Activated naive CD8-positive, alpha-beta T cell treated with anti-CD3 and anti-CD28 coated beads for 36 hours (primary cell): ENCODE data around the gene EIF3I. TPM values are rescaled to one million over a fixed set of nuclear protein-coding genes. Genes with fewer than 3 reads are reported as not detected.

Source experiments
- DNase-seq: peaks from one replicate; pipeline ENCODE4 v3.0.0; 2021
- H3K27ac Mint-ChIP-seq: one replicate; pipeline ENCODE4 v1.8.0; 2022; ENCODE audit warnings: mild to moderate bottlenecking, moderate library complexity, mixed read lengths
- H3K27me3 Mint-ChIP-seq: one replicate; pipeline ENCODE4 v1.8.0; 2022; ENCODE audit warnings: mild to moderate bottlenecking, mixed read lengths
- H3K36me3 Mint-ChIP-seq: one replicate; pipeline ENCODE4 v1.8.0; 2021; ENCODE audit warnings: mild to moderate bottlenecking, mixed read lengths
- H3K4me1 Mint-ChIP-seq: one replicate; pipeline ENCODE4 v1.8.0; 2021; ENCODE audit warnings: mixed read lengths
- H3K4me3 Mint-ChIP-seq: one replicate; pipeline ENCODE4 v1.8.0; 2022; ENCODE audit warnings: mild to moderate bottlenecking, moderate library complexity, mixed read lengths
- H3K9me3 Mint-ChIP-seq: one replicate; pipeline ENCODE4 v1.8.0; 2022; ENCODE audit warnings: mixed read lengths
- total RNA-seq, 2 experiments: library from RNA; stranded (reverse); gene quantifications; one replicate each; pipeline ENCODE4 v1.2.3, GENCODE V29; 2021

The EIF3I gene
- total RNA-seq, 2 experiments from 2014 or later = 366 to 389 TPM

- Mint-ChIP-seq H3K36me3 (peaks cover 54% of the 10 kb centered on the region), H3K27me3 (no peaks in the 10 kb centered on the region), H3K27ac (no peak overlapping the region)
Measured at GRCh38 chr1:32192220-32192948, 29.8 kb upstream of the EIF3I start.

GRCh38 chr1:32194984-32195383 lies 27.2 kb upstream of the EIF3I start:
- Mint-ChIP-seq H3K9me3 (no peaks in the 10 kb centered on the region), H3K4me1 (peaks cover 36% of the 10 kb centered on the region), H3K27ac (no peak overlapping the region), H3K27me3 (no peaks in the 10 kb centered on the region), H3K4me3 (no peak overlapping the region), H3K36me3 (peaks cover 50% of the 10 kb centered on the region)
- no peak for DNase-seq

More at GRCh38 chr1:32192220-32192948, 29.8 kb upstream of the EIF3I start:
- Mint-ChIP-seq H3K4me3 (no peak overlapping the region), H3K4me1 (peaks cover 34% of the 10 kb centered on the region), H3K9me3 (no peaks in the 10 kb centered on the region)
- no peak for DNase-seq

- Mint-ChIP-seq H3K36me3 (peaks cover 48% of the 10 kb centered on the region), H3K9me3 (no peaks in the 10 kb centered on the region), H3K27me3 (no peaks in the 10 kb centered on the region), H3K4me1 (peaks cover 40% of the 10 kb centered on the region), H3K27ac (no peak overlapping the region), H3K4me3 (no peak overlapping the region)
- no peak for DNase-seq
Measured at GRCh38 chr1:32195531-32195930, 26.7 kb upstream of the EIF3I start.

- Mint-ChIP-seq H3K9me3 (no peaks in the 10 kb centered on the region), H3K4me1 (peaks cover 40% of the 10 kb centered on the region), H3K27me3 (no peaks in the 10 kb centered on the region), H3K36me3 (peaks cover 48% of the 10 kb centered on the region), H3K4me3 (no peak overlapping the region), H3K27ac (peak overlapping the region; percentile 4)
- no peak for DNase-seq
Measured at GRCh38 chr1:32195972-32196823, 26.0 kb upstream of the EIF3I start.

GRCh38 chr1:32197074-32197473 lies 25.1 kb upstream of the EIF3I start:
- Mint-ChIP-seq H3K4me1 (peaks cover 44% of the 10 kb centered on the region), H3K36me3 (peaks cover 39% of the 10 kb centered on the region), H3K9me3 (no peaks in the 10 kb centered on the region), H3K27ac (peak overlapping the region; percentile 59), H3K4me3 (no peak overlapping the region), H3K27me3 (no peaks in the 10 kb centered on the region)
- no peak for DNase-seq

- Mint-ChIP-seq H3K4me3 (no peak overlapping the region), H3K27ac (no peak overlapping the region), H3K9me3 (no peaks in the 10 kb centered on the region), H3K27me3 (no peaks in the 10 kb centered on the region), H3K36me3 (peaks cover 36% of the 10 kb centered on the region), H3K4me1 (peaks cover 49% of the 10 kb centered on the region)
- no peak for DNase-seq
Measured at GRCh38 chr1:32197837-32198236, 24.4 kb upstream of the EIF3I start.

GRCh38 chr1:32198237-32199042 lies 23.8 kb upstream of the EIF3I start:
- peaks cover 52% of the 10 kb centered on the region for H3K4me1 Mint-ChIP-seq
- H3K4me3 Mint-ChIP-seq = no peak overlapping the region
- peak overlapping the region; percentile 56 for H3K27ac Mint-ChIP-seq
- no peaks in the 10 kb centered on the region for H3K9me3 Mint-ChIP-seq
- no peak for DNase-seq
- H3K36me3 Mint-ChIP-seq = peaks cover 32% of the 10 kb centered on the region
- no peaks in the 10 kb centered on the region for H3K27me3 Mint-ChIP-seq

GRCh38 chr1:32199043-32199716 lies 23.0 kb upstream of the EIF3I start:
- no peak for DNase-seq
- Mint-ChIP-seq H3K9me3 (no peaks in the 10 kb centered on the region), H3K36me3 (peaks cover 29% of the 10 kb centered on the region), H3K27ac (peak overlapping the region; percentile 27), H3K4me1 (peaks cover 48% of the 10 kb centered on the region), H3K27me3 (no peaks in the 10 kb centered on the region), H3K4me3 (no peak overlapping the region)

- Mint-ChIP-seq H3K27ac (peak overlapping the region; percentile 94), H3K4me3 (peak overlapping the region; percentile 83), H3K9me3 (no peaks in the 10 kb centered on the region), H3K27me3 (no peaks in the 10 kb centered on the region), H3K36me3 (peaks cover 26% of the 10 kb centered on the region), H3K4me1 (peaks cover 46% of the 10 kb centered on the region)
- no peak for DNase-seq
Measured at GRCh38 chr1:32199717-32200072, 22.5 kb upstream of the EIF3I start.

- Mint-ChIP-seq H3K9me3 (no peaks in the 10 kb centered on the region), H3K36me3 (peaks cover 26% of the 10 kb centered on the region), H3K4me1 (peaks cover 45% of the 10 kb centered on the region), H3K27ac (peak within 1 kb of the TSS; percentile 94), H3K27me3 (no peaks in the 10 kb centered on the region), H3K4me3 (peak within 1 kb of the TSS; percentile 83)
- DNase-seq = peak; percentile 68
Measured at GRCh38 chr1:32200226-32201010, 21.8 kb upstream of the EIF3I start, which contains the start of gene CCDC28B. CCDC28B (plus strand) TSS chr1:32200595; CDS start chr1:32201936, 1,341 bp downstream.

GRCh38 chr1:32201011-32201855 lies 21.0 kb upstream of the EIF3I start:
- no peaks in the 10 kb centered on the region for H3K27me3 Mint-ChIP-seq
- H3K27ac Mint-ChIP-seq = peak overlapping the region; percentile 94
- no peaks in the 10 kb centered on the region for H3K9me3 Mint-ChIP-seq
- peaks cover 42% of the 10 kb centered on the region for H3K4me1 Mint-ChIP-seq
- peak overlapping the region; percentile 83 for H3K4me3 Mint-ChIP-seq
- DNase-seq = peak; percentile 86
- H3K36me3 Mint-ChIP-seq = peaks cover 25% of the 10 kb centered on the region

GRCh38 chr1:32204943-32205361 lies 17.3 kb upstream of the EIF3I start:
- Mint-ChIP-seq H3K27me3 (no peaks in the 10 kb centered on the region), H3K36me3 (peaks cover 19% of the 10 kb centered on the region), H3K27ac (peak overlapping the region; percentile 63), H3K4me1 (peaks cover 32% of the 10 kb centered on the region), H3K9me3 (no peaks in the 10 kb centered on the region), H3K4me3 (peak overlapping the region; percentile 92)
- DNase-seq = no peak
